K562 (cell line): Measurements from ENCODE around the gene GPX2. TPM values are rescaled to one million over a fixed set of nuclear protein-coding genes. Genes with fewer than 3 reads are reported as not detected.
A peak's percentile ranks its signal among the peaks of the same experiment; 100 is the strongest.

Experiments used
- AFF1 ChIP-seq, 2 experiments: fragments of 450-650 bp; IDR thresholded peaks; 2 replicates each; pipeline ENCODE4 v1.6.1; 2018; ENCODE audit warnings: mild to moderate bottlenecking in 2 of 2, low read depth in 1 of 2; ENCODE audit not compliant: partially characterized antibody in 2 of 2
- ATF1 ChIP-seq, 2 experiments: fragments of 450-650 bp in 1 of 2; IDR thresholded peaks; 2 replicates each; pipeline ENCODE4 v1.6.1; 2016; ENCODE audit warnings: missing compliant biosample characterization in 1 of 2, missing genetic modification characterization in 1 of 2
- BCL6 ChIP-seq: fragments of 250-450 bp; sonication (Bioruptor Pico); IDR thresholded peaks from 2 replicates; pipeline ENCODE4 v1.4.0; 2020
- BRCA1 ChIP-seq, 2 experiments: fragments of 450-650 bp in 1 of 2; sonication (generic) in 1 of 2; formaldehyde crosslinking in 1 of 2; IDR thresholded peaks; 2 replicates each; pipeline versions ENCODE4 v1.5.0 to v1.6.1; 2017 to 2020; ENCODE audit warnings: mild to moderate bottlenecking in 1 of 2, missing genetic modification reagents in 1 of 2
- CCNT2 ChIP-seq: IDR thresholded peaks from 2 replicates; pipeline ENCODE4 v1.6.1; 2011; ENCODE audit warnings: borderline replicate concordance, low read depth, mild to moderate bottlenecking, moderate library complexity, mixed read lengths, low read length; ENCODE audit not compliant: insufficient read length; ENCODE audit errors: extremely low read depth
- CSDE1 ChIP-seq, 2 experiments: fragments of 450-650 bp; IDR thresholded peaks; 2 replicates each; pipeline ENCODE4 v1.6.1; 2016; ENCODE audit warnings: mild to moderate bottlenecking in 1 of 2
- CUX1 ChIP-seq: fragments of 200-800 bp; sonication (Bioruptor generic); IDR thresholded peaks from 2 replicates; pipeline ENCODE4 v1.6.1; 2016; ENCODE audit warnings: missing genetic modification characterization, missing compliant biosample characterization
- FOXJ3 ChIP-seq: sonication (generic); formaldehyde crosslinking; IDR thresholded peaks from 2 replicates; pipeline ENCODE4 v1.4.0; 2020; ENCODE audit warnings: mild to moderate bottlenecking, missing genetic modification reagents
- POLR2B ChIP-seq: fragments of 450-650 bp; IDR thresholded peaks from 2 replicates; pipeline ENCODE4 v1.6.1; 2018; ENCODE audit warnings: low read depth; ENCODE audit not compliant: partially characterized antibody
- ZFP1 ChIP-seq: fragments of 450-650 bp; formaldehyde crosslinking; IDR thresholded peaks from 2 replicates; pipeline ENCODE4 v1.4.0; 2020; ENCODE audit warnings: mild to moderate bottlenecking, mixed read lengths
- ZNF408 ChIP-seq: fragments of 250-450 bp; sonication (Bioruptor Pico); IDR thresholded peaks from 2 replicates; pipeline ENCODE4 v1.4.0; 2020; ENCODE audit warnings: low read depth, mild to moderate bottlenecking, moderate library complexity
- ZNF507 ChIP-seq: conservative IDR thresholded peaks from 2 replicates; pipeline ENCODE4 v1.6.1; 2017; ENCODE audit warnings: missing genetic modification characterization, missing compliant biosample characterization
- ZNF584 ChIP-seq: fragments of 200-800 bp; sonication (Bioruptor generic); IDR thresholded peaks from 2 replicates; pipeline ENCODE4 v1.6.1; 2016; ENCODE audit warnings: low read depth, mild to moderate bottlenecking, missing genetic modification characterization, missing compliant biosample characterization
- polyA plus RNA-seq, 8 experiments: library from polyadenylated mRNA; depleted of rRNA in 4 of 8; stranded (reverse) in 5 of 8; unstranded in 3 of 8; fragments of >200 nt; fragmentation: Nextera tagmentation in 2 of 8; fragmentation: Illumina TruSeq in 1 of 8; extraction: Ambion mirVana in 2 of 8; extraction: Trizol in 1 of 8; gene quantifications; 2 replicates each; pipeline versions ENCODE4 v1.2.1 to v1.2.3, GENCODE V29; 2011 to 2014; ENCODE audit warnings: inconsistent platforms in 1 of 8, missing spikeins in 1 of 8
- total RNA-seq, 7 experiments: library from RNA; depleted of rRNA in 6 of 7; stranded (reverse); fragments of >200 nt in 6 of 7; fragmentation: Illumina TruSeq in 2 of 7; extraction: Trizol in 2 of 7; gene quantifications; 2 replicates each; pipeline versions ENCODE4 v1.2.1 to v1.2.3, GENCODE V29; 2011 to 2021; ENCODE audit warnings: low replicate concordance in 1 of 7
- TF ChIP-seq, protein P1 (sequence below): fragments of 250-450 bp; sonication (Bioruptor Pico); IDR thresholded peaks from 2 replicates; pipeline ENCODE4 v1.5.1; 2021; ENCODE audit warnings: mild to moderate bottlenecking

Gene GPX2
- total and polyA plus RNA-seq, 9 of the 15 experiments (the other 6 are each of a cell fraction or from before 2014, with no cell fraction given), result 0.24 TPM; not detected in 8

DNA sequence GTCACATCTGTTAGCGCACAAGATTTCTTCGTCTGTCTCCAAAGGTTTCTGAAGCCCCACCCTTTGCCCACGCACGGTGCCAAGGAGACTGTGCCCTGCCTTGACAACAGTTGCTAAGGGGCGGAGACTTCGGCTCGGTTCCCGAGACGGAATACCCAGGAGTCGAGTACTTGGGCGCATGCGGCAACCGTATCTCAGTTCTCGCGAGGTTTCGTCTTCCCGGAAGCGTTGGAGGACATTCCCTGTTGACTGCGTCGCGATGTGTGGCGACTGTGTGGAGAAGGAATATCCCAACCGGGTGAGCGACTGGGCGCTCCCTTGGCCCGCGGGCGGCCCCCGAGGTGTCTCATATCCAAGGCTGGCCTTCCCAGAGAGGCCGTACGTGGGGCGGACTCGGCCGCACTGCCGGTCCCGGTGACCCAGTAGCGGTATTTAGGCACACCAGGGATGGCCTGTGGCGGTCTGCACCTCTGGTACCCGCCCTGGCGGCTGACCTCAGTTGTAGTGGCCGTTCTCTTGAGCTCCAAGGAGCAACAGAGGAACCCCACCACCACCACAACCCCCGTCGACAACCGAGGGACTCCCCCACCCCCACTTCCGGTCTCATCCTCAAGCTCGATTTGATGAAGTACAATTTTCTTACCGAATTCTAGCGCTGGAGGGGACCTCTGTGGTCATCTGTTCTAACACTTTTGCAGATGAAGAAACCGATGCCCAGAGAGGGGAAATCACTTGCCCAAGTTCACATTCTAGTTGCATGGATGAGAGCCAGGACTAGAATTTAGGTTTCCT, 28.1 kb downstream of the GPX2 start, which contains the start of gene CHURC1 (continued):
- TF ChIP-seq CUX1 (CRISPR knock-in tag), result no peak
- TF ChIP-seq, protein P1, sequence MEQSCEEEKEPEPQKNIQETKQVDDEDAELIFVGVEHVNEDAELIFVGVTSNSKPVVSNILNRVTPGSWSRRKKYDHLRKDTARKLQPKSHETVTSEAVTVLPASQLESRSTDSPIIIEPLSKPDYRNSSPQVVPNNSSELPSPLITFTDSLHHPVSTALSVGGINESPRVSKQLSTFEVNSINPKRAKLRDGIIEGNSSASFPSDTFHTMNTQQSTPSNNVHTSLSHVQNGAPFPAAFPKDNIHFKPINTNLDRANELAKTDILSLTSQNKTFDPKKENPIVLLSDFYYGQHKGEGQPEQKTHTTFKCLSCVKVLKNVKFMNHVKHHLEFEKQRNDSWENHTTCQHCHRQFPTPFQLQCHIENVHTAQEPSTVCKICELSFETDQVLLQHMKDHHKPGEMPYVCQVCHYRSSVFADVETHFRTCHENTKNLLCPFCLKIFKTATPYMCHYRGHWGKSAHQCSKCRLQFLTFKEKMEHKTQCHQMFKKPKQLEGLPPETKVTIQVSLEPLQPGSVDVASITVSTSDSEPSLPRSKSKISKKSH (CRISPR knock-in tag), result no peak
- no peak for TF ChIP-seq ATF1 (CRISPR knock-in tag; IDR thresholded peaks at IDR 0.05)
- peak; percentile 50 for TF ChIP-seq ATF1 (tag; IDR thresholded peaks at IDR 0.05)
- TF ChIP-seq CCNT2, result no peak
- no peak for TF ChIP-seq ZNF507
- TF ChIP-seq ZNF584 (CRISPR knock-in tag), result no peak
- TF ChIP-seq CSDE1 (IDR thresholded peaks at IDR 0.05), result peak in 1 of 2 experiments; percentile 89; a peak in 2 of 4 replicates
- peak; percentile 85 for TF ChIP-seq POLR2B
- TF ChIP-seq ZFP1 (CRISPR knock-in tag), result no peak
- TF ChIP-seq BCL6, result no peak
- TF ChIP-seq FOXJ3, result no peak
- TF ChIP-seq BRCA1 (IDR thresholded peaks at IDR 0.05), result no peak
- TF ChIP-seq BRCA1 (CRISPR knock-in tag; IDR thresholded peaks at IDR 0.05), result no peak
- TF ChIP-seq AFF1 (IDR thresholded peaks at IDR 0.05; ENCODE audit: low read depth in 1 of 2, partially characterized antibody in 2 of 2), result no peak
- no peak for TF ChIP-seq ZNF408 (CRISPR knock-in tag)
